ENCODE data around the gene SYNGR3. TPM values are rescaled to one million over a fixed set of nuclear protein-coding genes. Genes with fewer than 3 reads are reported as not detected.

Gene SYNGR3
- polyA plus RNA-seq, 2 of the 4 experiments (the other 2 are of a cell fraction) = 4.1 to 4.9 TPM

- Histone ChIP-seq H3K4me2 (no peak overlapping the region), H3K27ac (peak overlapping the region; percentile 90 to 93; a peak in 5 of 6 replicates), H3K4me3 (no peak overlapping the region), H3K4me1 (peaks cover 97% of the 10 kb centered on the region), H3K9me3 (no peaks in the 10 kb centered on the region)
- ATAC-seq (no peak), FAIRE-seq (no peak), DNase-seq (ENCODE audit: low read depth in 1 of 2, low spot score in 1 of 2) (no peak)
- WGBS (ENCODE audit: missing lambda C conversion rate) = 95% methylated on average over 29 of the region's 29 CpGs
- ChIA-PET CTCF (interaction anchor here (0.7 to 4.0 kb wide), 6 partner anchors 8 to 103 kb away, joined by 3 to 25 read pairs (median 4); no protein-coding TSS in a partner anchor), POLR2A (no interaction called here)
- TF ChIP-seq KDM5A (IDR thresholded peaks at IDR 0.05) = no peak
Measured at GRCh38 chr16:2037647-2038381, 48.0 kb downstream of the SYNGR3 start.

- FAIRE-seq (no peak), ATAC-seq (no peak), DNase-seq (ENCODE audit: low read depth in 1 of 2, low spot score in 1 of 2) (no peak)
- TF ChIP-seq SMC3 (IDR thresholded peaks at IDR 0.05) (no peak), HOXB5 (CRISPR knock-in tag; IDR thresholded peaks at IDR 0.05) (peak; percentile 54; the same call in 1 of the 2 replicates), RARB (CRISPR knock-in tag; IDR thresholded peaks at IDR 0.05) (no peak), NFE2L2 (conservative IDR thresholded peaks at IDR 0.05; ENCODE audit: low read length) (no peak), ZC3H11A (IDR thresholded peaks at IDR 0.05) (no peak), CHD4 (IDR thresholded peaks at IDR 0.05; ENCODE audit: borderline replicate concordance) (no peak), FOXS1 (CRISPR knock-in tag; IDR thresholded peaks at IDR 0.05) (peak; percentile 56; the same call in 1 of the 2 replicates), POLR2A (IDR thresholded peaks at IDR 0.05; ENCODE audit: low read length) (no peak), JUN (IDR thresholded peaks at IDR 0.05) (0 out of 5 replicates have a peak, but pooled peaks of 1 of the 2 experiments have one; percentile 3), ATOH8 (CRISPR knock-in tag; IDR thresholded peaks at IDR 0.05; ENCODE audit: low read depth) (no peak), TP53 (CRISPR knock-in tag; IDR thresholded peaks at IDR 0.05) (no peak), GATA3 (IDR thresholded peaks at IDR 0.05; ENCODE audit: borderline replicate concordance) (no peak), CEBPB (IDR thresholded peaks at IDR 0.05) (no peak), RAD21 (conservative IDR thresholded peaks at IDR 0.05 in 1 of 2, IDR thresholded peaks at IDR 0.05 in 1 of 2) (no peak), ZNF302 (CRISPR knock-in tag; IDR thresholded peaks at IDR 0.05) (0 out of 2 replicates have a peak, but pooled peaks have one; percentile 13), EHF (CRISPR knock-in tag; IDR thresholded peaks at IDR 0.05) (peak; percentile 73; the same call in 1 of the 2 replicates), BHLHE40 (IDR thresholded peaks at IDR 0.05; ENCODE audit: low read depth, low read length) (no peak), CTCF (IDR thresholded peaks at IDR 0.05) (no peak), ESRRA (IDR thresholded peaks at IDR 0.05; ENCODE audit: borderline replicate concordance, low read length) (no peak), HDAC2 (IDR thresholded peaks at IDR 0.05) (no peak), MAX (IDR thresholded peaks at IDR 0.05) (no peak)
- TF ChIP-seq, protein P1, sequence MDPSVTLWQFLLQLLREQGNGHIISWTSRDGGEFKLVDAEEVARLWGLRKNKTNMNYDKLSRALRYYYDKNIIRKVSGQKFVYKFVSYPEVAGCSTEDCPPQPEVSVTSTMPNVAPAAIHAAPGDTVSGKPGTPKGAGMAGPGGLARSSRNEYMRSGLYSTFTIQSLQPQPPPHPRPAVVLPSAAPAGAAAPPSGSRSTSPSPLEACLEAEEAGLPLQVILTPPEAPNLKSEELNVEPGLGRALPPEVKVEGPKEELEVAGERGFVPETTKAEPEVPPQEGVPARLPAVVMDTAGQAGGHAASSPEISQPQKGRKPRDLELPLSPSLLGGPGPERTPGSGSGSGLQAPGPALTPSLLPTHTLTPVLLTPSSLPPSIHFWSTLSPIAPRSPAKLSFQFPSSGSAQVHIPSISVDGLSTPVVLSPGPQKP (IDR thresholded peaks at IDR 0.05; ENCODE audit: low read depth, low read length) = no peak
- TF ChIP-seq, protein P2, sequence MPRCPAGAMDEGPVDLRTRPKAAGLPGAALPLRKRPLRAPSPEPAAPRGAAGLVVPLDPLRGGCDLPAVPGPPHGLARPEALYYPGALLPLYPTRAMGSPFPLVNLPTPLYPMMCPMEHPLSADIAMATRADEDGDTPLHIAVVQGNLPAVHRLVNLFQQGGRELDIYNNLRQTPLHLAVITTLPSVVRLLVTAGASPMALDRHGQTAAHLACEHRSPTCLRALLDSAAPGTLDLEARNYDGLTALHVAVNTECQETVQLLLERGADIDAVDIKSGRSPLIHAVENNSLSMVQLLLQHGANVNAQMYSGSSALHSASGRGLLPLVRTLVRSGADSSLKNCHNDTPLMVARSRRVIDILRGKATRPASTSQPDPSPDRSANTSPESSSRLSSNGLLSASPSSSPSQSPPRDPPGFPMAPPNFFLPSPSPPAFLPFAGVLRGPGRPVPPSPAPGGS (IDR thresholded peaks at IDR 0.05) = no peak
- TF ChIP-seq, protein P3, sequence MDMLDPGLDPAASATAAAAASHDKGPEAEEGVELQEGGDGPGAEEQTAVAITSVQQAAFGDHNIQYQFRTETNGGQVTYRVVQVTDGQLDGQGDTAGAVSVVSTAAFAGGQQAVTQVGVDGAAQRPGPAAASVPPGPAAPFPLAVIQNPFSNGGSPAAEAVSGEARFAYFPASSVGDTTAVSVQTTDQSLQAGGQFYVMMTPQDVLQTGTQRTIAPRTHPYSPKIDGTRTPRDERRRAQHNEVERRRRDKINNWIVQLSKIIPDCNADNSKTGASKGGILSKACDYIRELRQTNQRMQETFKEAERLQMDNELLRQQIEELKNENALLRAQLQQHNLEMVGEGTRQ (IDR thresholded peaks at IDR 0.05) = no peak
- peaks cover 97% of the 10 kb centered on the region for H3K4me1 ChIP-seq
- H3K9me3 ChIP-seq = no peaks in the 10 kb centered on the region
- peak overlapping the region; percentile 90 for H3K27ac ChIP-seq
- ChIA-PET CTCF (interaction anchor here (1.1 to 4.0 kb wide), 9 partner anchors 9 to 102 kb away, joined by 3 to 25 read pairs (median 4); partner anchors contain the start of genes NTHL1 and TSC2), POLR2A (interaction anchor here (0.6 to 1.6 kb wide), 2 partner anchors 9 to 117 kb away, joined by 3 to 7 read pairs; partner anchors contain the start of genes NTHL1, TRAF7 and TSC2)
- peak overlapping the region; percentile 73 for H3K4me2 ChIP-seq
- WGBS (ENCODE audit: missing lambda C conversion rate) = 85% methylated on average over 32 of the region's 41 CpGs
- no peak overlapping the region for H3K4me3 ChIP-seq
Measured at GRCh38 chr16:2038382-2039231, 48.8 kb downstream of the SYNGR3 start.

All from A549 (cell line).